HG02840 (cell line): ENCODE results near the gene EIF5A.

Source experiments
- ATAC-seq: cut with Tn5 transposase; IDR thresholded peaks from one replicate; pipeline ENCODE4 v1.9.1; 2021; ENCODE audit warnings: mild to moderate bottlenecking, moderate library complexity, moderate number of reproducible peaks; ENCODE audit not compliant: unreplicated experiment, low FRiP score

EIF5A gene

GRCh38 chr17:7352910-7353635, 45.6 kb downstream of the EIF5A start:
- ATAC-seq, result no peak

GRCh38 chr17:7354262-7354843, 46.9 kb downstream of the EIF5A start:
- no peak for ATAC-seq

GRCh38 chr17:7355053-7355452, 47.6 kb downstream of the EIF5A start, which contains the start of gene TMEM95:
Gene TMEM95, plus strand, starts transcription at chr17:7355156. Its CDS starts 49 bp downstream, at chr17:7355205.
- ATAC-seq, result no peak

- no peak for ATAC-seq
Measured at GRCh38 chr17:7355573-7355972, 48.1 kb downstream of the EIF5A start.

- ATAC-seq, result no peak
Measured at GRCh38 chr17:7356072-7356549, 48.7 kb downstream of the EIF5A start.

GRCh38 chr17:7356756-7357155, 49.3 kb downstream of the EIF5A start:
- ATAC-seq, result no peak

- ATAC-seq, result no peak
Measured at GRCh38 chr17:7357381-7357780, 50.0 kb downstream of the EIF5A start.

- ATAC-seq, result no peak
Measured at GRCh38 chr17:7361906-7362305, 54.5 kb downstream of the EIF5A start.
